Astrocyte (in vitro differentiated cells and primary cell): ENCODE results near the gene MGAM2. TPM values are rescaled to one million over a fixed set of nuclear protein-coding genes. Genes with fewer than 3 reads are reported as not detected.

Experiments
- DNase-seq: peaks from one replicate; pipeline ENCODE4 v3.0.0-alpha.2; 2010; ENCODE audit warnings: low read depth
- FAIRE-seq: peaks from 2 replicates; lab custom pipeline; 2011; peaks lifted over from hg19 to GRCh38; lab: Jason Lieb, UNC
- H2AFZ ChIP-seq: 2 replicates; pipeline ENCODE4 v1.6.0; 2012; ENCODE audit warnings: low read depth, low read length, inconsistent platforms
- H3K27ac ChIP-seq: 2 replicates; pipeline ENCODE4 v1.5.1; 2011; ENCODE audit warnings: low read depth, low read length, inconsistent platforms
- H3K27me3 ChIP-seq: 2 replicates; pipeline ENCODE4 v1.6.0; 2011; ENCODE audit warnings: low read length, inconsistent platforms; ENCODE audit not compliant: insufficient read depth
- H3K36me3 ChIP-seq: 2 replicates; pipeline ENCODE4 v1.5.1; 2011; ENCODE audit warnings: low read length, inconsistent platforms; ENCODE audit not compliant: insufficient read depth
- H3K4me1 ChIP-seq: 2 replicates; pipeline ENCODE4 v1.5.1; 2011; ENCODE audit warnings: low read length, inconsistent platforms; ENCODE audit not compliant: insufficient read depth
- H3K4me2 ChIP-seq: 2 replicates; pipeline ENCODE4 v1.6.0; 2012; ENCODE audit warnings: low read length, inconsistent platforms
- H3K4me3 ChIP-seq: 2 replicates; pipeline ENCODE4 v1.5.1; 2011; ENCODE audit warnings: low read depth, mild to moderate bottlenecking, low read length, inconsistent platforms; ENCODE audit not compliant: insufficient read depth
- H3K79me2 ChIP-seq: 2 replicates; pipeline ENCODE4 v1.6.0; 2012; ENCODE audit warnings: mild to moderate bottlenecking, low read length, inconsistent platforms; ENCODE audit not compliant: insufficient read depth
- H3K9ac ChIP-seq: 2 replicates; pipeline ENCODE4 v1.6.0; 2012; ENCODE audit warnings: mild to moderate bottlenecking, low read length, inconsistent platforms
- H3K9me3 ChIP-seq: 2 replicates; pipeline ENCODE4 v1.5.1; 2012; ENCODE audit warnings: low read depth, mild to moderate bottlenecking, low read length, inconsistent platforms; ENCODE audit not compliant: insufficient read depth
- H4K20me1 ChIP-seq: 2 replicates; pipeline ENCODE4 v1.6.0; 2012; ENCODE audit warnings: low read length, inconsistent platforms; ENCODE audit not compliant: insufficient read depth
- H3K27ac Mint-ChIP-seq: one replicate; pipeline ENCODE4 v1.8.0; 2021; ENCODE audit warnings: mild to moderate bottlenecking, mixed read lengths; ENCODE audit not compliant: unreplicated experiment
- H3K27me3 Mint-ChIP-seq: one replicate; pipeline ENCODE4 v1.8.0; 2021; ENCODE audit warnings: low read depth, mixed read lengths; ENCODE audit not compliant: unreplicated experiment
- H3K36me3 Mint-ChIP-seq: one replicate; pipeline ENCODE4 v1.8.0; 2021; ENCODE audit warnings: low read depth, mixed read lengths; ENCODE audit not compliant: unreplicated experiment
- H3K4me1 Mint-ChIP-seq: one replicate; pipeline ENCODE4 v1.8.0; 2021; ENCODE audit warnings: low read depth, mixed read lengths; ENCODE audit not compliant: unreplicated experiment
- H3K4me3 Mint-ChIP-seq: one replicate; pipeline ENCODE4 v1.8.0; 2021; ENCODE audit warnings: mild to moderate bottlenecking, moderate library complexity, mixed read lengths; ENCODE audit not compliant: unreplicated experiment
- H3K9me3 Mint-ChIP-seq: one replicate; pipeline ENCODE4 v1.8.0; 2021; ENCODE audit warnings: mild to moderate bottlenecking, mixed read lengths; ENCODE audit not compliant: unreplicated experiment
- EZH2 ChIP-seq: IDR thresholded peaks from 2 replicates; pipeline ENCODE4 v1.6.1; 2012; ENCODE audit warnings: mild to moderate bottlenecking, low read length, inconsistent platforms; ENCODE audit not compliant: insufficient read depth
- total RNA-seq: library from RNA; stranded (reverse); gene quantifications from 2 replicates; pipeline ENCODE4 v1.2.1, GENCODE V29; 2021
- TF ChIP-seq, protein P1 (sequence below): IDR thresholded peaks from 2 replicates; pipeline ENCODE4 v1.5.1; 2011; ENCODE audit warnings: low read depth, mild to moderate bottlenecking, inconsistent platforms, low read length, moderate library complexity; ENCODE audit not compliant: insufficient read depth

MGAM2 gene
- total RNA-seq, 1 donor from 2014 or later, result 0.05 TPM

DNA sequence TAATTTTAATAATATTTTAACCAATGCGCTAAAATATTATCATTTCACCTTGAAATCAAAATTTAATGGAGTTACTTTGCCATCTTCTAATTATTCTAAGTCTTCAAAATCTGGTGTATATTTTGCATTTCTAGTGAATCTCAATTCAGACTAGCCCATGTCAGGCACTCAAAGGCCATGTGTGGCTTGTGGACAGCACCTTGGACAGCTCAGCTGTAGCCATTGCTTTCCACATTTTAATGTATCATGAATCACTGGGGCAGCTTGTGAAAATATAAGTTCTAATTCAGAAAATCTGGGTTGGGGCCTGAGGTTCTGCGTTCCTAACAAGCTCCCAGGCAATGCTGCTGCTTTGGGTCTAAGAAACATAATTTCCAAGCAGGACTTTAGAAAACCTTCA, 57.2 kb downstream of the MGAM2 start:
- Histone ChIP-seq H3K27me3 (no peaks in the 10 kb centered on the region), H3K9me3 (no peaks in the 10 kb centered on the region), H3K27ac (no peak overlapping the region), H3K36me3 (no peaks in the 10 kb centered on the region), H3K9ac (no peak overlapping the region), H4K20me1 (no peaks in the 10 kb centered on the region), H3K4me3 (no peak overlapping the region), H3K79me2 (no peaks in the 10 kb centered on the region), H2AFZ (no peak overlapping the region), H3K4me2 (no peak overlapping the region), H3K4me1 (no peaks in the 10 kb centered on the region)
- TF ChIP-seq, protein P1, sequence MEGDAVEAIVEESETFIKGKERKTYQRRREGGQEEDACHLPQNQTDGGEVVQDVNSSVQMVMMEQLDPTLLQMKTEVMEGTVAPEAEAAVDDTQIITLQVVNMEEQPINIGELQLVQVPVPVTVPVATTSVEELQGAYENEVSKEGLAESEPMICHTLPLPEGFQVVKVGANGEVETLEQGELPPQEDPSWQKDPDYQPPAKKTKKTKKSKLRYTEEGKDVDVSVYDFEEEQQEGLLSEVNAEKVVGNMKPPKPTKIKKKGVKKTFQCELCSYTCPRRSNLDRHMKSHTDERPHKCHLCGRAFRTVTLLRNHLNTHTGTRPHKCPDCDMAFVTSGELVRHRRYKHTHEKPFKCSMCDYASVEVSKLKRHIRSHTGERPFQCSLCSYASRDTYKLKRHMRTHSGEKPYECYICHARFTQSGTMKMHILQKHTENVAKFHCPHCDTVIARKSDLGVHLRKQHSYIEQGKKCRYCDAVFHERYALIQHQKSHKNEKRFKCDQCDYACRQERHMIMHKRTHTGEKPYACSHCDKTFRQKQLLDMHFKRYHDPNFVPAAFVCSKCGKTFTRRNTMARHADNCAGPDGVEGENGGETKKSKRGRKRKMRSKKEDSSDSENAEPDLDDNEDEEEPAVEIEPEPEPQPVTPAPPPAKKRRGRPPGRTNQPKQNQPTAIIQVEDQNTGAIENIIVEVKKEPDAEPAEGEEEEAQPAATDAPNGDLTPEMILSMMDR, result no peak
- TF ChIP-seq EZH2, result no peak
- Mint-ChIP-seq H3K4me1 (no peaks in the 10 kb centered on the region), H3K27ac (no peak overlapping the region), H3K4me3 (no peak overlapping the region), H3K36me3 (no peaks in the 10 kb centered on the region), H3K9me3 (no peaks in the 10 kb centered on the region), H3K27me3 (peaks cover 3% of the 10 kb centered on the region)
- peak; percentile 14 for DNase-seq
- FAIRE-seq, result no peak

DNA sequence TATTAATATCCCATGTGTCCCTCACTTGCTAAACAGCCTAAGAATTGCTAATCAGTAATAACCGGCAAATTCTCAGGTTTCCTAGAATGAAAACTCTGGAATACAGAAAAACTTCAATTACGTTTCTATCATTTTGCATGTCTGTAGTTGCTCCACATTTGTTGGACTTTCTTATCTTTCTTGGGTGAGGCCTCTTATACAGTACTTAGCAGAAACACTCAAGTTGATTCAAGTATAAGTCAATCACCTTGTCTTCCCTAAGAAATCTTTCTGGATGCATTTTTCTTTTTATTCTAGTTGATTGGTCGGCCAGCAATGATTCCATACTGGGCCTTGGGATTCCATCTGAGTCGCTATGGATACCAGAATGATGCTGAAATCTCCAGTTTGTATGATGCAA, 61.4 kb downstream of the MGAM2 start:
- Histone ChIP-seq H3K27me3 (no peaks in the 10 kb centered on the region), H3K4me2 (no peak overlapping the region), H2AFZ (no peak overlapping the region), H3K36me3 (no peaks in the 10 kb centered on the region), H3K4me1 (no peaks in the 10 kb centered on the region), H3K79me2 (no peaks in the 10 kb centered on the region), H4K20me1 (no peaks in the 10 kb centered on the region), H3K9ac (no peak overlapping the region), H3K27ac (no peak overlapping the region), H3K9me3 (no peaks in the 10 kb centered on the region), H3K4me3 (no peak overlapping the region)
- Mint-ChIP-seq H3K4me1 (peaks cover 7% of the 10 kb centered on the region), H3K9me3 (no peaks in the 10 kb centered on the region), H3K36me3 (no peaks in the 10 kb centered on the region), H3K27ac (no peak overlapping the region), H3K4me3 (no peak overlapping the region), H3K27me3 (no peaks in the 10 kb centered on the region)
- no peak for FAIRE-seq
- TF ChIP-seq, protein P1, result no peak
- no peak for TF ChIP-seq EZH2
- no peak for DNase-seq

DNA sequence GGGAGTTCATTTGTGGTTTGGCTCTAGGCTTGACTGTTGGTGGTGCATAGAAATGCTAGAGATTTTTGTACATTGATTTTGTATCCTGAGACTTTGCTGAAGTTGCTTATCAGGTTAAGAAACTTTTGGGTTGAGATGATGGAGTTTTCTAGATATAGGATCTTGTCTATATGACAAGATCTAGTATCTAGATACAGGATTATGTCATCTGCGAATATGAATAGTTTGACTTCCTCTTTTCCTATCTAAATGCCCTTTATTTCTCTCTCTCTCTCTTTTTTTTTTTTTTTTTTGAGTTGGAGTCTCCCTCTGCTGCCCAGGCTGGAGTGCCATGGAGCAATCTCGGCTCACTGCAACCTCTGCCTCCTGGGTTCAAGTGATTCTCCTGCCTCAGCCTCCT, 62.9 kb downstream of the MGAM2 start:
- Histone ChIP-seq H2AFZ (no peak overlapping the region), H3K79me2 (no peaks in the 10 kb centered on the region), H3K4me2 (no peak overlapping the region), H4K20me1 (no peaks in the 10 kb centered on the region), H3K27ac (no peak overlapping the region), H3K9me3 (no peaks in the 10 kb centered on the region), H3K4me3 (no peak overlapping the region), H3K36me3 (no peaks in the 10 kb centered on the region), H3K4me1 (no peaks in the 10 kb centered on the region), H3K9ac (no peak overlapping the region), H3K27me3 (no peaks in the 10 kb centered on the region)
- FAIRE-seq (no peak), DNase-seq (peak; percentile 18)
- Mint-ChIP-seq H3K27me3 (no peaks in the 10 kb centered on the region), H3K9me3 (no peaks in the 10 kb centered on the region), H3K4me3 (no peak overlapping the region), H3K36me3 (no peaks in the 10 kb centered on the region), H3K27ac (no peak overlapping the region), H3K4me1 (peaks cover 16% of the 10 kb centered on the region)
- TF ChIP-seq, protein P1, result no peak
- no peak for TF ChIP-seq EZH2
